ENCODE data around the gene POU2AF3. TPM values are rescaled to one million over a fixed set of nuclear protein-coding genes. Genes with fewer than 3 reads are reported as not detected.

POU2AF3 gene
- polyA plus RNA-seq, 2 of the 4 experiments (the other 2 are of a cell fraction): 0.63 to 2.9 TPM

DNA sequence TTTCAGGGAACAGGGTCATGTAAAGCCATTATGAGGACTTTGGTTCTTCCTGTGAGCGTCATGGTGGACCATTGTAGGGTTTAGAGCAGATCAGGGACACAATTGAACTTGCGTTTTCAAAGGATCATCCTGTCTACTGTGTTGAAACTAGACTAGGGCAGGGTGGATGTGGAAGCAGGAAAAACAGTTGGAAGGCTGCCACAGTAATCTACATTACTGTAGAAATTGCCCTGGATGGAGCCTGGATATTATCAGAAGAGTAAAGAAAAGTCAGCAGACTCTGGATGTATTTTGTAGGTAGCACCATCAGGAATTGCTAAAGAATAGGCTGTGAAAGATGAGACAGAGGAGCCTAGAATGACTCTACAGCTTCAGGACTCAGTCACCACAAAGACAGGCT is 47.4 kb upstream of the POU2AF3 start:
- FAIRE-seq (no peak), DNase-seq (ENCODE audit: low read depth in 1 of 2, low spot score in 1 of 2) (no peak), ATAC-seq (no peak)
- no peaks in the 10 kb centered on the region for H3K9me3 ChIP-seq
- no peak overlapping the region for H3K4me3 ChIP-seq
- H3K4me1 ChIP-seq: no peaks in the 10 kb centered on the region
- H3K4me2 ChIP-seq: no peak overlapping the region
- ChIA-PET POLR2A (no interaction called here), CTCF (no interaction called here)
- H3K27ac ChIP-seq: no peak overlapping the region
- TF ChIP-seq NFE2L2 (conservative IDR thresholded peaks at IDR 0.05; ENCODE audit: low read length): no peak
- TF ChIP-seq, protein P1, sequence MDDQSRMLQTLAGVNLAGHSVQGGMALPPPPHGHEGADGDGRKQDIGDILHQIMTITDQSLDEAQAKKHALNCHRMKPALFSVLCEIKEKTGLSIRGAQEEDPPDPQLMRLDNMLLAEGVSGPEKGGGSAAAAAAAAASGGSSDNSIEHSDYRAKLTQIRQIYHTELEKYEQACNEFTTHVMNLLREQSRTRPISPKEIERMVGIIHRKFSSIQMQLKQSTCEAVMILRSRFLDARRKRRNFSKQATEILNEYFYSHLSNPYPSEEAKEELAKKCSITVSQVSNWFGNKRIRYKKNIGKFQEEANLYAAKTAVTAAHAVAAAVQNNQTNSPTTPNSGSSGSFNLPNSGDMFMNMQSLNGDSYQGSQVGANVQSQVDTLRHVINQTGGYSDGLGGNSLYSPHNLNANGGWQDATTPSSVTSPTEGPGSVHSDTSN (IDR thresholded peaks at IDR 0.05): no peak
- TF ChIP-seq, protein P2, sequence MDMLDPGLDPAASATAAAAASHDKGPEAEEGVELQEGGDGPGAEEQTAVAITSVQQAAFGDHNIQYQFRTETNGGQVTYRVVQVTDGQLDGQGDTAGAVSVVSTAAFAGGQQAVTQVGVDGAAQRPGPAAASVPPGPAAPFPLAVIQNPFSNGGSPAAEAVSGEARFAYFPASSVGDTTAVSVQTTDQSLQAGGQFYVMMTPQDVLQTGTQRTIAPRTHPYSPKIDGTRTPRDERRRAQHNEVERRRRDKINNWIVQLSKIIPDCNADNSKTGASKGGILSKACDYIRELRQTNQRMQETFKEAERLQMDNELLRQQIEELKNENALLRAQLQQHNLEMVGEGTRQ (IDR thresholded peaks at IDR 0.05): no peak
- no peak for TF ChIP-seq CHD4 (IDR thresholded peaks at IDR 0.05; ENCODE audit: borderline replicate concordance)
- no peak for TF ChIP-seq POLR2AphosphoS2 (conservative IDR thresholded peaks at IDR 0.05; ENCODE audit: low read length)
- TF ChIP-seq FOSL2 (IDR thresholded peaks at IDR 0.05): no peak
- no peak for TF ChIP-seq FOSL2 (CRISPR knock-in tag; IDR thresholded peaks at IDR 0.05)
- no peak for TF ChIP-seq RNF2 (IDR thresholded peaks at IDR 0.05; ENCODE audit: borderline replicate concordance, low read depth)
- TF ChIP-seq MYC (IDR thresholded peaks at IDR 0.05; ENCODE audit: borderline replicate concordance, low read length): no peak
- TF ChIP-seq, protein P3, sequence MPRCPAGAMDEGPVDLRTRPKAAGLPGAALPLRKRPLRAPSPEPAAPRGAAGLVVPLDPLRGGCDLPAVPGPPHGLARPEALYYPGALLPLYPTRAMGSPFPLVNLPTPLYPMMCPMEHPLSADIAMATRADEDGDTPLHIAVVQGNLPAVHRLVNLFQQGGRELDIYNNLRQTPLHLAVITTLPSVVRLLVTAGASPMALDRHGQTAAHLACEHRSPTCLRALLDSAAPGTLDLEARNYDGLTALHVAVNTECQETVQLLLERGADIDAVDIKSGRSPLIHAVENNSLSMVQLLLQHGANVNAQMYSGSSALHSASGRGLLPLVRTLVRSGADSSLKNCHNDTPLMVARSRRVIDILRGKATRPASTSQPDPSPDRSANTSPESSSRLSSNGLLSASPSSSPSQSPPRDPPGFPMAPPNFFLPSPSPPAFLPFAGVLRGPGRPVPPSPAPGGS (IDR thresholded peaks at IDR 0.05): no peak
- TF ChIP-seq HOXA7 (CRISPR knock-in tag; IDR thresholded peaks at IDR 0.05): no peak
- TF ChIP-seq, protein P4, sequence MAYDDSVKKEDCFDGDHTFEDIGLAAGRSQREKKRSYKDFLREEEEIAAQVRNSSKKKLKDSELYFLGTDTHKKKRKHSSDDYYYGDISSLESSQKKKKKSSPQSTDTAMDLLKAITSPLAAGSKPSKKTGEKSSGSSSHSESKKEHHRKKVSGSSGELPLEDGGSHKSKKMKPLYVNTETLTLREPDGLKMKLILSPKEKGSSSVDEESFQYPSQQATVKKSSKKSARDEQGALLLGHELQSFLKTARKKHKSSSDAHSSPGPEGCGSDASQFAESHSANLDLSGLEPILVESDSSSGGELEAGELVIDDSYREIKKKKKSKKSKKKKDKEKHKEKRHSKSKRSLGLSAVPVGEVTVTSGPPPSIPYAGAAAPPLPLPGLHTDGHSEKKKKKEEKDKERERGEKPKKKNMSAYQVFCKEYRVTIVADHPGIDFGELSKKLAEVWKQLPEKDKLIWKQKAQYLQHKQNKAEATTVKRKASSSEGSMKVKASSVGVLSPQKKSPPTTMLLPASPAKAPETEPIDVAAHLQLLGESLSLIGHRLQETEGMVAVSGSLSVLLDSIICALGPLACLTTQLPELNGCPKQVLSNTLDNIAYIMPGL (CRISPR knock-in tag; IDR thresholded peaks at IDR 0.05; ENCODE audit: borderline replicate concordance): no peak
- TF ChIP-seq, protein P5, sequence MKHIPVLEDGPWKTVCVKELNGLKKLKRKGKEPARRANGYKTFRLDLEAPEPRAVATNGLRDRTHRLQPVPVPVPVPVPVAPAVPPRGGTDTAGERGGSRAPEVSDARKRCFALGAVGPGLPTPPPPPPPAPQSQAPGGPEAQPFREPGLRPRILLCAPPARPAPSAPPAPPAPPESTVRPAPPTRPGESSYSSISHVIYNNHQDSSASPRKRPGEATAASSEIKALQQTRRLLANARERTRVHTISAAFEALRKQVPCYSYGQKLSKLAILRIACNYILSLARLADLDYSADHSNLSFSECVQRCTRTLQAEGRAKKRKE (CRISPR knock-in tag; IDR thresholded peaks at IDR 0.05; ENCODE audit: low read depth): no peak
- no peak for TF ChIP-seq MAFK (IDR thresholded peaks at IDR 0.05; ENCODE audit: partially characterized antibody)
- TF ChIP-seq CEBPB (IDR thresholded peaks at IDR 0.05): no peak
- TF ChIP-seq ZFP36 (IDR thresholded peaks at IDR 0.05; ENCODE audit: borderline replicate concordance, partially characterized antibody): no peak
- no peak for TF ChIP-seq NR3C1 (IDR thresholded peaks at IDR 0.05)
- TF ChIP-seq JUN (IDR thresholded peaks at IDR 0.05): no peak
- TF ChIP-seq CHD2 (IDR thresholded peaks at IDR 0.05; ENCODE audit: low read length, partially characterized antibody): no peak
- no peak for TF ChIP-seq RFX5 (IDR thresholded peaks at IDR 0.05)
- no peak for TF ChIP-seq ZC3H11A (IDR thresholded peaks at IDR 0.05)
- WGBS (ENCODE audit: missing lambda C conversion rate): 0% methylated on average over 2 of the region's 2 CpGs

DNA sequence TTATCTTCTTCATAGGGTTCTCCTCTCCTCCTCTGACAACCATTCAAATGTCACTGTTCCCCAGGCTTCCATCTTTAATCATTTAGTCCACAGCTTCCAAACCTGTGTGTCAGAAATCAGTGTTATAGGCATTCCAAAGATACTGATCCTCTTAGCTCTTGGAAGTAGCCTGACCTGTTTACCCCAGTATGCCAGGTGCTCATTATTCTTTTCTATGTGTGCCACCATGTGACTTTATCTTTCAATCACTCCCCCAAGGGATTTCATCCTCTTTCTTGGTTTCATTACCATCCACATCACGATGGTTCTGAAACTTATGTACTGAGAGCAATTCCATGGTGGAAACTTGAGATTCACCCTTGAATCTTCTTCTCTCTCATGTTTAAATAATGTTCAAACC is 45.2 kb upstream of the POU2AF3 start:
- Histone ChIP-seq H3K4me2 (no peak overlapping the region), H3K9me3 (no peaks in the 10 kb centered on the region), H3K27ac (no peak overlapping the region), H3K4me1 (no peaks in the 10 kb centered on the region), H3K4me3 (no peak overlapping the region)
- DNase-seq (ENCODE audit: low read depth in 1 of 2, low spot score in 1 of 2): no peak
- ATAC-seq: no peak
- ChIA-PET CTCF (no interaction called here), POLR2A (no interaction called here)
- WGBS (ENCODE audit: missing lambda C conversion rate): 5% methylated on average over 1 of the region's 1 CpG
- no peak for FAIRE-seq
- TF ChIP-seq, protein P5 (CRISPR knock-in tag; IDR thresholded peaks at IDR 0.05; ENCODE audit: low read depth): no peak
- TF ChIP-seq, protein P1 (IDR thresholded peaks at IDR 0.05): no peak
- TF ChIP-seq NPAS2 (CRISPR knock-in tag; IDR thresholded peaks at IDR 0.05; ENCODE audit: borderline replicate concordance) (no peak), NR3C1 (IDR thresholded peaks at IDR 0.05) (no peak), CHD2 (IDR thresholded peaks at IDR 0.05; ENCODE audit: low read length, partially characterized antibody) (no peak), TP53 (CRISPR knock-in tag; IDR thresholded peaks at IDR 0.05) (no peak), NFE2L2 (conservative IDR thresholded peaks at IDR 0.05; ENCODE audit: low read length) (no peak), EHMT2 (IDR thresholded peaks at IDR 0.05; ENCODE audit: low read depth) (no peak), CBX8 (IDR thresholded peaks at IDR 0.05) (no peak), ZSCAN20 (CRISPR knock-in tag; IDR thresholded peaks at IDR 0.05) (no peak), ZNF302 (CRISPR knock-in tag; IDR thresholded peaks at IDR 0.05) (no peak), RARB (CRISPR knock-in tag; IDR thresholded peaks at IDR 0.05) (no peak), EP300 (IDR thresholded peaks at IDR 0.05) (no peak), RNF2 (IDR thresholded peaks at IDR 0.05; ENCODE audit: borderline replicate concordance, low read depth) (no peak)
- TF ChIP-seq, protein P6, sequence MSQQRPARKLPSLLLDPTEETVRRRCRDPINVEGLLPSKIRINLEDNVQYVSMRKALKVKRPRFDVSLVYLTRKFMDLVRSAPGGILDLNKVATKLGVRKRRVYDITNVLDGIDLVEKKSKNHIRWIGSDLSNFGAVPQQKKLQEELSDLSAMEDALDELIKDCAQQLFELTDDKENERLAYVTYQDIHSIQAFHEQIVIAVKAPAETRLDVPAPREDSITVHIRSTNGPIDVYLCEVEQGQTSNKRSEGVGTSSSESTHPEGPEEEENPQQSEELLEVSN (IDR thresholded peaks at IDR 0.05; ENCODE audit: borderline replicate concordance, low read depth): no peak
